Type B pancreatic cell (in vitro differentiated cells): Measurements from ENCODE around the gene SDCCAG8. TPM values are rescaled to one million over a fixed set of nuclear protein-coding genes. Genes with fewer than 3 reads are reported as not detected.

Experiments
- DNase-seq: peaks from one replicate; pipeline ENCODE4 v3.0.0; 2021; ENCODE audit warnings: mixed read lengths; ENCODE audit not compliant: unreplicated experiment; ENCODE audit errors: extremely low spot score
- H3K27ac Mint-ChIP-seq: 2 replicates; pipeline ENCODE4 v1.8.0; 2021; ENCODE audit warnings: mild to moderate bottlenecking, mixed read lengths
- H3K27me3 Mint-ChIP-seq: 2 replicates; pipeline ENCODE4 v1.8.0; 2021; ENCODE audit warnings: mixed read lengths
- H3K36me3 Mint-ChIP-seq: 2 replicates; pipeline ENCODE4 v1.8.0; 2021; ENCODE audit warnings: mixed read lengths
- H3K4me1 Mint-ChIP-seq: one replicate; pipeline ENCODE4 v1.8.0; 2021; ENCODE audit warnings: mixed read lengths; ENCODE audit not compliant: unreplicated experiment
- H3K4me3 Mint-ChIP-seq: 2 replicates; pipeline ENCODE4 v1.8.0; 2021; ENCODE audit warnings: mild to moderate bottlenecking, mixed read lengths
- H3K9me3 Mint-ChIP-seq: 2 replicates; pipeline ENCODE4 v1.8.0; 2021; ENCODE audit warnings: mixed read lengths
- total RNA-seq: library from RNA; stranded (reverse); gene quantifications from 2 replicates; pipeline ENCODE4 v1.2.1, GENCODE V29; 2021; ENCODE audit warnings: low replicate concordance
- TF ChIP-seq, protein P1 (sequence below): fragments of 200-600 bp; sonication (generic); conservative IDR thresholded peaks from 2 replicates; pipeline ENCODE4 v1.5.0; 2021; ENCODE audit warnings: antibody characterized with exemption, mild to moderate bottlenecking

SDCCAG8 gene
- total RNA-seq, 1 donor from 2014 or later = 26.0 TPM

DNA sequence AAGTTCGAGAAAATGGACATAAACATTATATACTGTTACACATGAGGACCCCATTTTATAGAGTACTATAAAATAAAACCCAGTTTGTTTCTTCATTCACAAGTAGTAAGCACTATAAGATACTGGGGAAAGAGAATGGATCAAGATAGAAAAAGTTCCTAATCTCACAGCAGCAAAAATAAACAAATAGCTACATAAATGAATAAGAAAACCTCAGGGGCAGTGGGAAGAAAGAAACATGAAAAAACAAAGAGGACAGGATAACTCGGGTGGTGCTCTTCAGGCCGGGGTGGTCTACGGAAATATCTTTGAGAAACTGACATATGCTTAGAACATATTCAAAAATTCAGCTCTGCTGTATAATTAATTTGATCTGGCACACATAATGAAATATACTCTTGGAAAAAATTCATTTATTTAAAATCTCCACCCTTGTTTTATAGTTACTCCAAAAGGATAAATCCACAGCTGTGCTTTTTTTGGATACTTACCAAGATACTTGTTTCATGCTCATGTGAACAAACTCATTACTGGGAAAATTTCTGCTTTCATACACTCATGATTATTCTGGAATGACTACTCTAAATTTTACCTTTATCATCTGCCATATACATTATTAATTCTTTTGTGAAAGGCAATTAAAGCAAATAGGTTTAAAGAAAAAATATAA, 20.7 kb upstream of the SDCCAG8 start:
- Mint-ChIP-seq H3K9me3 (peaks cover 29% of the 10 kb centered on the region), H3K27me3 (no peaks in the 10 kb centered on the region), H3K4me3 (no peak overlapping the region), H3K4me1 (no peaks in the 10 kb centered on the region), H3K36me3 (peaks cover 49% of the 10 kb centered on the region), H3K27ac (no peak overlapping the region)
- TF ChIP-seq, protein P1, sequence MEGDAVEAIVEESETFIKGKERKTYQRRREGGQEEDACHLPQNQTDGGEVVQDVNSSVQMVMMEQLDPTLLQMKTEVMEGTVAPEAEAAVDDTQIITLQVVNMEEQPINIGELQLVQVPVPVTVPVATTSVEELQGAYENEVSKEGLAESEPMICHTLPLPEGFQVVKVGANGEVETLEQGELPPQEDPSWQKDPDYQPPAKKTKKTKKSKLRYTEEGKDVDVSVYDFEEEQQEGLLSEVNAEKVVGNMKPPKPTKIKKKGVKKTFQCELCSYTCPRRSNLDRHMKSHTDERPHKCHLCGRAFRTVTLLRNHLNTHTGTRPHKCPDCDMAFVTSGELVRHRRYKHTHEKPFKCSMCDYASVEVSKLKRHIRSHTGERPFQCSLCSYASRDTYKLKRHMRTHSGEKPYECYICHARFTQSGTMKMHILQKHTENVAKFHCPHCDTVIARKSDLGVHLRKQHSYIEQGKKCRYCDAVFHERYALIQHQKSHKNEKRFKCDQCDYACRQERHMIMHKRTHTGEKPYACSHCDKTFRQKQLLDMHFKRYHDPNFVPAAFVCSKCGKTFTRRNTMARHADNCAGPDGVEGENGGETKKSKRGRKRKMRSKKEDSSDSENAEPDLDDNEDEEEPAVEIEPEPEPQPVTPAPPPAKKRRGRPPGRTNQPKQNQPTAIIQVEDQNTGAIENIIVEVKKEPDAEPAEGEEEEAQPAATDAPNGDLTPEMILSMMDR = no peak
- no peak for DNase-seq

DNA sequence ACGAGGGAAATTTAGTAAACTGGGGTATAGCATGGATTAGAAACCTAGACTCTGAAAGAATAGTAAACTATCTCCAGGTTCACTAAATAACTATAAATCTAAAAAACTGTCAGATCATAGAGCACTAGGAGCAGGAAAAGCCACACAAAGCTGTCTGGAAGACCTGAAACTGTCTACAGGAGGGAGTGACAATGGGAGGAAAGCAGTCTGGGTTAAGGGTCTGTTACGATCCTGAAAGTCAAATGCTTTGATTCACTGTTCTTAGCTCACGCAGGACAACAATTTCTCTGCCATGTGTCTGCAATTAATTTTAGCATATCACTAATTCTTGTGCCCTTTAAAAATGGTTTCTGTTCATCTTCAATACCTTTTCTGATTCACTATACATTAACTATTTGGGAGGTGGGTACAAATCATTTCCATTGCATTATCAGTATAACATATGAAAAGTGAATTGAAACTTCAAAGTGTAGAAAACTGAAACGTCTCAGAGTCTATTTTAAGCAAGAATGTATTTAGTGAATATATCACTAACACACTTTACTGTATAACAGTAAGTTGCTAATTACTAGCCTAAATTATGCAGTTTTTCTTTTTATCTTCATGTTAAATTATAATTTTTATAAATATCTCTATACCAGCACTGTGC, 19.1 kb upstream of the SDCCAG8 start:
- no peak for DNase-seq
- Mint-ChIP-seq H3K27ac (no peak overlapping the region), H3K4me3 (no peak overlapping the region), H3K36me3 (peaks cover 47% of the 10 kb centered on the region), H3K4me1 (no peaks in the 10 kb centered on the region), H3K27me3 (no peaks in the 10 kb centered on the region), H3K9me3 (peaks cover 20% of the 10 kb centered on the region)
- TF ChIP-seq, protein P1 = no peak

DNA sequence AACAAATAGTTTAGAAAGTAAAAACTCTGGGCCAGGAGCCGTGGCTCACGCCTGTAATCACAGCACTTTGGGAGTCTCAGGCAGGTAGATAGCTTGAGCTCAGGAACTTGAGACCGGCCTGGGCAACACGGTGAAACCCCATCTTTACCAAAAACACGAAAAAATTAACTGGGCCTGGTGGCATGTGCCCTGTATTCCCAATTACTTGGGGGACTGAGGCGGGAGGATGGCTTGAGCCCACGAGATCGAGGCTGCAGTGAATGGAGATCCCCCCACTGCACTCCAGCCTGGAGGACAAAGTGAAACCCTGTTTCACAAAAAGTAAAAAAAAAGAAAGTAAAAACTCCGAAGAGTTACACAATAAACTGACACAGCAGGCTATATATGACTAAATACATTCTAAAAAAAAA, 11.4 kb upstream of the SDCCAG8 start:
- H3K27me3 Mint-ChIP-seq = no peaks in the 10 kb centered on the region
- H3K4me3 Mint-ChIP-seq = no peak overlapping the region
- H3K4me1 Mint-ChIP-seq = no peaks in the 10 kb centered on the region
- TF ChIP-seq, protein P1 = no peak
- peaks cover 7% of the 10 kb centered on the region for H3K9me3 Mint-ChIP-seq
- DNase-seq = no peak
- peaks cover 34% of the 10 kb centered on the region for H3K36me3 Mint-ChIP-seq
- no peak overlapping the region for H3K27ac Mint-ChIP-seq

DNA sequence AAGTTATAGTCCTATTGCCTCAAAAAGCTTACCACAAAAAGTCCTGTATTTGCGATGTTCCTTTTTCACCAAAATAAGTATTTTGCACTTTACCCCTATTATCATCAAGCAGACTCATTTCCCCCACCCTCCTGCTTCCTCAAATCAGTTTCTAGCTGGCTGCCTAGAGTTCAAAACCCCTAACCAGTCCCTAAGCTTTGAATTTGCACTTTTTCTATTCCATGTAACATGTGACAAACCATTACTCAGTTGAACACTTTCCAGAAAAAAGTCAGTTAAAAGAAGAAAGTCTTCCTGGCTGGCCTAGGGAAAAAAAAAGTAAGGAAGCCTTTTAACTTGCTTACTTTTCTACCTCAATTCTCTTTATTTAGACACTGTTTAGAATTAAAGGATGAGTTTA, 8.9 kb upstream of the SDCCAG8 start:
- Mint-ChIP-seq H3K4me3 (no peak overlapping the region), H3K27me3 (no peaks in the 10 kb centered on the region), H3K9me3 (peaks cover under 1% of the 10 kb centered on the region), H3K27ac (no peak overlapping the region), H3K4me1 (peaks cover 4% of the 10 kb centered on the region), H3K36me3 (peaks cover 21% of the 10 kb centered on the region)
- TF ChIP-seq, protein P1 = no peak
- DNase-seq = no peak

DNA sequence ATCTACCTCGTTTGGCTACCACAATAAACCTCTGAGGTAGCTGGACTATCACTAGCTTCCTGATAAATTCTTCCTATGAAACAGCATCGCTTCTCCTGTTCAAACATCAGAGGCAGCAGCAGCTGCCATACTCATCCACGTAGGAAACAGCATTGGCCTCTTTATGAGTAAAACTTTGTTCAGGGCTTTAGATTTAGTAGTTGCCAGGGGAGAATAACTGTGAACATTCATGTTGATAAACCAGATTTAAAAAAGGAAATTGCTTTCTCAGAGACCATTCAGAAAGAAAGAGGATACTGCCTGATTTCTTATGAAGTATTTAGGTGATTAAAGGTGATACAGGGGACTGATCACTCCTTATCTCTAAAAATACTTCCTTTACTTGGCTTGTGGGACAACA, 7.9 kb upstream of the SDCCAG8 start:
- Mint-ChIP-seq H3K27ac (no peak overlapping the region), H3K4me3 (no peak overlapping the region), H3K9me3 (no peaks in the 10 kb centered on the region), H3K4me1 (peaks cover 10% of the 10 kb centered on the region), H3K27me3 (no peaks in the 10 kb centered on the region), H3K36me3 (peaks cover 18% of the 10 kb centered on the region)
- no peak for DNase-seq
- TF ChIP-seq, protein P1 = no peak
